ENCODE results near the gene TMEM169.

DNA sequence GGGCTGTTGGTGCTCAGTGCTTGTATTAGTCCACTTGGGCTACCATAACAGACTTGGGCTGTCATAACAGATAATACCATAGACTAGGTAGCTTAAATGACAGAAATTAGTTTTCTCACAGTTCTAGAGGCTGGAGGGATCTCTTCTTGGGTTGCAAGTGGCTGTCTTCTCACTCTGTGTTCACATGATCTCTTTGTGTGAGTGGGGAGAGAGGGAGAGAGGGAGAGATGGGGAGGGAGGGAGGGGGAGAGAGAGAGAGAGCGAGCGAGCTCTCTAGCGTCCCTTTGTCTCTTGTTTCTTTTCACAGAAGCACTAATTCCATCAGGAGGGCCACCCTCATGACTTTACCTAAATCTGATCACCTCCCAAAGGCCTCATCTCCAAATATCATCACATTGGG is 23.0 kb downstream of the TMEM169 start:
- TF ChIP-seq POLR2A (IDR thresholded peaks at IDR 0.05; ENCODE audit: low read depth, low read length) (no peak), TAF1 (IDR thresholded peaks at IDR 0.05; ENCODE audit: borderline replicate concordance, low read depth, low read length) (no peak), POLR2AphosphoS5 (IDR thresholded peaks at IDR 0.05; ENCODE audit: low read depth, low read length) (no peak)
